GM10847 (cell line): ENCODE measurements around the gene SF3B1.

Experiments used
- POLR2A ChIP-seq: IDR thresholded peaks from 2 replicates; pipeline ENCODE4 v1.6.1; 2011; ENCODE audit not compliant: insufficient read length; ENCODE audit errors: extremely low read depth

The SF3B1 gene

DNA sequence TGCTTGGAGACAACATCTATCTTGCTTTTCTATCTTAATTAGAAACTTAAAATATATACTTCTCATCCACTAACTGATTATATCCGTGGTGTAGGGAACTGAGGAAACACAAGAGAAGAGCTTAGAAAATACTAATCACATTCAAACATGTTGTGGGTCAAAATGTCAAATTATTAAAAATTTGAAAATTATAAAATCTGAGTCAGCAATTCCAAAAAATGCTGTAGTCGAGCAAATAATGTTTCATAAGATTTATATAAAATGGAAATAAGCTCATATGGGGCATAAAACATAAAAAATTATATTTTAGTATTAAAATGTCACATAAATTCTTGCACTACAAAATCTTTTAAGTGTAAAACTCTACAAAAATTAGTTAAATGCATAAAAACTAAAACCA, 29.2 kb downstream of the SF3B1 start:
- no peak for TF ChIP-seq POLR2A

- no peak for TF ChIP-seq POLR2A
Observed at GRCh38 chr2:197399887-197400540, 34.8 kb downstream of the SF3B1 start.

GRCh38 chr2:197398913-197399312, 35.9 kb downstream of the SF3B1 start:
- TF ChIP-seq POLR2A, result no peak

GRCh38 chr2:197391220-197391717, 43.6 kb downstream of the SF3B1 start:
- TF ChIP-seq POLR2A, result no peak

GRCh38 chr2:197388866-197389587, 45.8 kb downstream of the SF3B1 start:
- TF ChIP-seq POLR2A, result no peak

DNA sequence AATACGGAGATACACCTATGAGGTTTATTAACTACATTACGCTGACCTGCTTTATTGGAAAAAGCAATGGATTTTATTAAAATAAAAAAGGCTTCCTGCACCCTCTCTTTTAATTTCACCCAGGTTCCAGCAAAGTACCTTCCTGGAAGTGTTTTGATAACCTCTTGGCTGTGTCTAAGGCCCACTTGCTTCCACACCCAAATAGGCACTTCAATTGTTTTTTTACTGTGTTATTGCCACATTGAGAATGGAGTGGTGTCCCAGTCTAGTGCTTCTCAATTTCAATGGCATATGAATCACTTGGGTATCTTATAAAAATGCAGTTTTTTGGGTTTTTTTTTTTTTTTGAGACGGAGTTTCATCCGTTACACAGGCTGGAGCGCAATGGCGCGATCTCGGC, 47.6 kb downstream of the SF3B1 start:
- no peak for TF ChIP-seq POLR2A

GRCh38 chr2:197386242-197386641, 48.6 kb downstream of the SF3B1 start:
- TF ChIP-seq POLR2A, result no peak

DNA sequence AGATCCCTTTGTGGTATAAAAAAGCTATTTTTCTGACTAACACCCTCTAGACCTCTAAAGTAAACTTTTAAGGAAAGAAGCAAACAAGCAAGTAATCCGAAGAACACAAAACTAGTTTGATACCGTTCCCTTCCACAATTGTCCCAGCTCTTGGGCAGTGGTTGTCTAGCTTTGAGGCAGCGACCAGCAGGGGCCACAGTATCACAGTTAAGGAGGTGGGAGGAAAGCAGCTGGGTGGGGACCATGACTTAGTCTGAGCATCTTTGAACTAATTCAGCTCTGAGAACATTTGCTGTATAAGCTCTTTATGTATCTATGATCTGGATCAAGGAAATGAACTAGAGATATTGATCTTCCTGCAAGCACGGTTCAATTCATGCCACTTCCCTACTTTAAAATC, 51.0 kb downstream of the SF3B1 start:
- TF ChIP-seq POLR2A, result no peak

GRCh38 chr2:197381641-197382040, 53.2 kb downstream of the SF3B1 start:
- TF ChIP-seq POLR2A, result no peak

GRCh38 chr2:197378494-197379307, 56.1 kb downstream of the SF3B1 start:
- no peak for TF ChIP-seq POLR2A

- no peak for TF ChIP-seq POLR2A
Observed at GRCh38 chr2:197378086-197378485, 56.7 kb downstream of the SF3B1 start.

GRCh38 chr2:197377670-197378069, 57.2 kb downstream of the SF3B1 start:
- TF ChIP-seq POLR2A, result no peak

DNA sequence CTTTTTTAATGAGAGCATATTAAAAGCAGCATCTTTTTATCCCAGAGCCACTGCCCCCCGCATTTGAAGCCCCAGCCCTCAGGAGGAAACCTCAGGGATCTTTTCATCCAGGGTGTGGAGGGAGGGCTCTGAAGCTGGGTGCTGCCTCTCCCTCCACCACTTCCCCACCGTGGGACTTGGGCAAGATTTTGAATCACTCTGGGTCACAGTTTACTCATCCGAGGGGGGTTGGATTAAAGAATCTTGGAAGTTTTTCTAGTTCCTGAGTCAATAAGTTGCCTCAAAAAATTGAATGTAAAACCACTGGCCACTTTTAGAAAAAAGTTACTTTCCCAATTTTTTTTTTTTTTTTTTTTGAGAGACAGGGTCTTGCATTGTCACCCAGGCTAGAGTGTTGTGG, 62.2 kb downstream of the SF3B1 start:
- TF ChIP-seq POLR2A, result no peak

DNA sequence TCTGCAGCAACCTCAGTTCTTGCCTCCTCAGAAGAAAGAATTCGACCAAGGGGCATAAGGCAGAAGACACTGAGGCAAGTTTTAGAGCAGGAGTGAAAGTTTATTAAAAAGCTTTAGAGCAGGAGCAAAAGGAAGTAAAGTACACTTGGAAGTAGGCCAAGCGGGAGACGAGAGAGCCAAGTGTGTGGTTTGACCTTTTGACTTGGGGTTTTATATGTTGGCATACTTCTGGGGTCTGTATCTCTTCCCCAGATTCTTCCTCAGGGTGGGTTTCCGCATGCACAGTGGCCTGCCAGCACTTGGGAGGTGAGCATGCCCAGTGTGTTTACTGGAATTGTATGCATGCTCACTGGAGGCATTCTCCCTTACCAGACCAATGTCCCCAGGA, 64.9 kb downstream of the SF3B1 start:
- TF ChIP-seq POLR2A, result no peak

- TF ChIP-seq POLR2A, result no peak
Observed at GRCh38 chr2:197369228-197369932, 65.4 kb downstream of the SF3B1 start.
